A549 (cell line): Measurements from ENCODE around the gene TMCC3.

Experiments used
- CHD2 ChIP-seq: fragments of 150-350 bp; IDR thresholded peaks from 2 replicates; pipeline ENCODE4 v1.6.1; 2014; ENCODE audit warnings: low read length; ENCODE audit not compliant: partially characterized antibody
- CTCF ChIP-seq: fragments of >200 bp; sonication (Bioruptor Twin); formaldehyde crosslinking; IDR thresholded peaks from 3 replicates; pipeline ENCODE4 v1.5.1; 2016
- EHMT2 ChIP-seq: fragments of 200-600 bp; sonication (generic); IDR thresholded peaks from 2 replicates; pipeline ENCODE4 v1.6.1; 2016; ENCODE audit warnings: antibody characterized with exemption, low read depth, mild to moderate bottlenecking, moderate library complexity
- ESRRA ChIP-seq: fragments of 150-350 bp; IDR thresholded peaks from 2 replicates; pipeline ENCODE4 v1.6.1; 2014; ENCODE audit warnings: mild to moderate bottlenecking, low read length, borderline replicate concordance
- FOSL2 ChIP-seq, 2 experiments: fragments of 450-650 bp in 1 of 2; fragments of >200 bp in 1 of 2; sonication (Bioruptor Twin) in 1 of 2; formaldehyde crosslinking; IDR thresholded peaks; 2 replicates each; pipeline versions ENCODE4 v1.5.0 to v1.6.1; 2016 to 2020; ENCODE audit warnings: mild to moderate bottlenecking in 1 of 2, moderate library complexity in 1 of 2
- HEYL ChIP-seq: fragments of 250-450 bp; sonication (Bioruptor Pico); IDR thresholded peaks from 2 replicates; pipeline ENCODE4 v1.8.0; 2021; ENCODE audit warnings: mild to moderate bottlenecking, moderate library complexity
- KDM5A ChIP-seq: fragments of 200-600 bp; sonication (generic); IDR thresholded peaks from 2 replicates; pipeline ENCODE4 v1.6.1; 2016; ENCODE audit warnings: antibody characterized with exemption, mild to moderate bottlenecking
- MAX ChIP-seq: IDR thresholded peaks from 2 replicates; pipeline ENCODE4 v1.6.1; 2012
- PHF8 ChIP-seq: fragments of 200-600 bp; sonication (generic); IDR thresholded peaks from 2 replicates; pipeline ENCODE4 v1.6.1; 2016; ENCODE audit warnings: low read depth, mild to moderate bottlenecking, antibody characterized with exemption, moderate library complexity, borderline replicate concordance
- POLR2A ChIP-seq: IDR thresholded peaks from 2 replicates; pipeline ENCODE4 v1.6.1; 2012; ENCODE audit warnings: mild to moderate bottlenecking, low read length
- RAD21 ChIP-seq, 2 experiments: fragments of >200 bp in 1 of 2; sonication (Bioruptor Twin) in 1 of 2; formaldehyde crosslinking in 1 of 2; IDR thresholded peaks in 1 of 2; conservative IDR thresholded peaks in 1 of 2; 2 replicates in 1 of 2; 3 replicates in 1 of 2; pipeline ENCODE4 v1.6.1; 2012 to 2018; ENCODE audit warnings: inconsistent platforms in 1 of 2
- REST ChIP-seq: fragments of 200-600 bp; sonication (generic); IDR thresholded peaks from 2 replicates; pipeline ENCODE4 v1.6.1; 2016; ENCODE audit warnings: antibody characterized with exemption, mild to moderate bottlenecking, moderate library complexity
- SMC3 ChIP-seq: fragments of >200 bp; sonication (Bioruptor Twin); formaldehyde crosslinking; IDR thresholded peaks from 3 replicates; pipeline ENCODE4 v1.6.1; 2018; ENCODE audit warnings: inconsistent platforms
- TF ChIP-seq, protein P1 (sequence below): fragments of 450-650 bp; IDR thresholded peaks from 2 replicates; pipeline ENCODE4 v1.6.1; 2014; ENCODE audit warnings: antibody characterized with exemption

DNA sequence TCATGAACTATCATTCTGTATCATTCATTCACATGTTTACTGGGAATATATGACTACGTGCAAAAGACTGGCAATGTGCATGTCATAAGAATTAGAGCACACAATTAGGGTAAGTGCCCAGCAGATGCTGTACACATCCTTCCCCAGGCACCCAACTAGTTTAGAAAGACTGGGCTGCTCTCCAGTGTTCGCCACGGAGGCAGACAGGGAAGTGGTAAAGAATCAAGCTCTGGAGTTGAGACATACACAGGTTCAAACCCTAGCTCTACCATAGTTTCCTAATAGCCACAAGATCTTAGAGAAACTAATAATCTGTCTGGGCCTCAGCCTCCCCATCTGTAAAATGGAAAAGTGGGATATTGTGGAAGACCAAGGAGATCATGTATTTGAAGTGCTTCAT lies 6.8 kb downstream of the TMCC3 start:
- TF ChIP-seq REST (no peak), PHF8 (no peak), POLR2A (no peak), ESRRA (no peak), SMC3 (no peak), EHMT2 (no peak), CTCF (no peak), CHD2 (no peak), MAX (no peak), FOSL2 (IDR thresholded peaks at IDR 0.05) (no peak), FOSL2 (CRISPR knock-in tag; IDR thresholded peaks at IDR 0.05) (no peak), RAD21 (conservative IDR thresholded peaks at IDR 0.05 in 1 of 2, IDR thresholded peaks at IDR 0.05 in 1 of 2) (no peak), KDM5A (no peak), HEYL (CRISPR knock-in tag) (no peak)
- TF ChIP-seq, protein P1, sequence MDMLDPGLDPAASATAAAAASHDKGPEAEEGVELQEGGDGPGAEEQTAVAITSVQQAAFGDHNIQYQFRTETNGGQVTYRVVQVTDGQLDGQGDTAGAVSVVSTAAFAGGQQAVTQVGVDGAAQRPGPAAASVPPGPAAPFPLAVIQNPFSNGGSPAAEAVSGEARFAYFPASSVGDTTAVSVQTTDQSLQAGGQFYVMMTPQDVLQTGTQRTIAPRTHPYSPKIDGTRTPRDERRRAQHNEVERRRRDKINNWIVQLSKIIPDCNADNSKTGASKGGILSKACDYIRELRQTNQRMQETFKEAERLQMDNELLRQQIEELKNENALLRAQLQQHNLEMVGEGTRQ: no peak
